RWPE2 (cell line): ENCODE data around the gene PTCH1.
A peak's percentile ranks its signal among the peaks of the same experiment; 100 is the strongest.

Source experiments
- ATAC-seq: fragments of 200-7000 bp; cut with Tn5 transposase; 3 replicates; pipeline ENCODE4 v1.9.1; 2021; ENCODE audit warnings: low read depth
- DNase-seq: peaks from one replicate; pipeline ENCODE4 v3.0.0-alpha.2; 2020; ENCODE audit warnings: low spot score
- H3K27ac ChIP-seq: fragments of 450-650 bp; 2 replicates; pipeline ENCODE4 v1.5.1; 2017; ENCODE audit warnings: mild to moderate bottlenecking; ENCODE audit not compliant: poor library complexity, severe bottlenecking
- H3K27me3 ChIP-seq: fragments of 250-450 bp; sonication (Bioruptor Pico); 2 replicates; pipeline ENCODE4 v1.5.1; 2021; ENCODE audit warnings: mild to moderate bottlenecking, moderate library complexity; ENCODE audit not compliant: insufficient read depth, poor library complexity, severe bottlenecking
- H3K36me3 ChIP-seq: fragments of 250-450 bp; sonication (Bioruptor Pico); 2 replicates; pipeline ENCODE4 v1.5.1; 2020; ENCODE audit warnings: low read depth, mild to moderate bottlenecking, moderate library complexity
- H3K4me1 ChIP-seq: fragments of 250-450 bp; sonication (Bioruptor Pico); 2 replicates; pipeline ENCODE4 v1.5.1; 2021; ENCODE audit warnings: mild to moderate bottlenecking, moderate library complexity; ENCODE audit not compliant: insufficient read depth, poor library complexity, severe bottlenecking
- H3K4me3 ChIP-seq: fragments of 250-450 bp; sonication (Bioruptor Pico); 2 replicates; pipeline ENCODE4 v1.5.1; 2021; ENCODE audit warnings: mild to moderate bottlenecking, moderate library complexity; ENCODE audit not compliant: severe bottlenecking
- H3K9me3 ChIP-seq: fragments of 250-450 bp; sonication (Bioruptor Pico); 2 replicates; pipeline ENCODE4 v1.5.1; 2021; ENCODE audit warnings: mild to moderate bottlenecking, moderate library complexity; ENCODE audit not compliant: severe bottlenecking
- CTCF ChIP-seq: fragments of 450-650 bp; IDR thresholded peaks from one replicate; pipeline ENCODE4 v1.5.1; 2017; ENCODE audit warnings: mild to moderate bottlenecking, moderate library complexity; ENCODE audit not compliant: poor library complexity, severe bottlenecking

Gene PTCH1

GRCh38 chr9:95462249-95463147 lies 54.3 kb downstream of the PTCH1 start:
- DNase-seq (no peak), ATAC-seq (peak; percentile 81)
- Histone ChIP-seq H3K36me3 (no peaks in the 10 kb centered on the region), H3K4me3 (no peak overlapping the region), H3K4me1 (no peaks in the 10 kb centered on the region), H3K27me3 (no peaks in the 10 kb centered on the region), H3K9me3 (no peaks in the 10 kb centered on the region), H3K27ac (peak overlapping the region; percentile 25)
- TF ChIP-seq CTCF = no peak

- H3K36me3 ChIP-seq = no peaks in the 10 kb centered on the region
- H3K4me1 ChIP-seq = no peaks in the 10 kb centered on the region
- DNase-seq (no peak), ATAC-seq (no peak)
- no peak for TF ChIP-seq CTCF
- no peak overlapping the region for H3K27ac ChIP-seq
- H3K4me3 ChIP-seq = no peak overlapping the region
- no peaks in the 10 kb centered on the region for H3K9me3 ChIP-seq
- H3K27me3 ChIP-seq = no peaks in the 10 kb centered on the region
Observed at GRCh38 chr9:95461448-95462248, 55.1 kb downstream of the PTCH1 start.

- DNase-seq = no peak
- no peaks in the 10 kb centered on the region for H3K27me3 ChIP-seq
- H3K4me3 ChIP-seq = no peak overlapping the region
- TF ChIP-seq CTCF = no peak
- no peak for ATAC-seq
- H3K27ac ChIP-seq = no peak overlapping the region
- no peaks in the 10 kb centered on the region for H3K4me1 ChIP-seq
- no peaks in the 10 kb centered on the region for H3K36me3 ChIP-seq
- no peaks in the 10 kb centered on the region for H3K9me3 ChIP-seq
Observed at GRCh38 chr9:95460518-95461164, 56.1 kb downstream of the PTCH1 start.

GRCh38 chr9:95459851-95460517 lies 56.8 kb downstream of the PTCH1 start:
- Histone ChIP-seq H3K4me1 (no peaks in the 10 kb centered on the region), H3K9me3 (no peaks in the 10 kb centered on the region), H3K27me3 (no peaks in the 10 kb centered on the region), H3K4me3 (no peak overlapping the region), H3K27ac (no peak overlapping the region), H3K36me3 (no peaks in the 10 kb centered on the region)
- ATAC-seq = no peak
- no peak for DNase-seq
- no peak for TF ChIP-seq CTCF
